Ramos (cell line): ENCODE results near the gene SLC17A1.
"Not testable (repeated sequence)": the region's sequence is repeated elsewhere in the genome, so short reads cannot be mapped to it uniquely, and the experiment has no call there.

ENCODE experiments used
- in situ Hi-C: fragments of 300-500 bp; cut with MboI; formaldehyde crosslinking; loops from one replicate; pipeline ENCODE4 v1.14.3; 2022; ENCODE audit warnings: low sequenced_read_pairs; ENCODE audit not compliant: unreplicated experiment

The SLC17A1 gene

DNA sequence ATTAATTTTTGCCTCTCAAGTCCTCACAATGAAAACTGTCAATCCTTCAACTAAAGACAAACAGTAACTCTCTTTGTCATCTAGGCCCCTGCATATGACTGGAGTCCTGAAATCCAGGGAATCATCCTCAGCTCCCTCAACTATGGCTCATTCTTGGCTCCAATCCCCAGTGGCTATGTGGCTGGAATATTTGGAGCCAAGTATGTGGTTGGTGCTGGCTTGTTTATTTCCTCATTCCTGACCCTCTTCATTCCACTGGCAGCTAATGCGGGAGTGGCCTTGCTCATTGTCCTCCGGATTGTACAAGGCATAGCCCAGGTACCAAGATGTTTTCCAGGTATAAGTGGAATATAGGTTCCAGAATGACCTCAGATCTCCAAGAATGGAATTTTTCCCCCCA is 61.9 kb downstream of the SLC17A1 start:
- in situ Hi-C loops: no loop called here

- in situ Hi-C loops: no loop called here
Measured at GRCh38 chr6:25768566-25768965, 63.3 kb downstream of the SLC17A1 start.

- in situ Hi-C loops: no loop called here
Measured at GRCh38 chr6:25764611-25765010, 67.2 kb downstream of the SLC17A1 start.

GRCh38 chr6:25757936-25758642 is 73.8 kb downstream of the SLC17A1 start:
- in situ Hi-C loops: no loop called here

- in situ Hi-C loops: no loop called here
Measured at GRCh38 chr6:25756382-25757363, 75.2 kb downstream of the SLC17A1 start.

DNA sequence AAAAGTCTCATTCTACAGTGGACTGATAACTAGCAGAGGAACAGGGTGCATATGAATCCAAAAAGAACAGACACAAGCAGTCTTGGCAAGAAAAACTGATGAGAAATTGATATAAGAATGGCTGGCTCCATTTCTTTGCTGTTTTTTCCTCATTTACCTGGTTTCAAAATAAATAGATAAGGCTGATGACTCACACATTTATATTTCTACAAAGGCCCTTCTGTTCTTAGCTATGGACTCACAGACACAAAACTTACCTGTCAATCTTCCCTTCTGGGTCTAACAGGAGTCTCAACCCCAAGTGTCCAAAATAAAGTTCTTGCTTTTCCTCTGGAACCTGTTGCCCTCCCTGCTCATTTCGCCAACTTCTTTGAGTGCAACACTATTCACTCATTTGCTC is 76.4 kb downstream of the SLC17A1 start:
- in situ Hi-C loops: no loop called here

DNA sequence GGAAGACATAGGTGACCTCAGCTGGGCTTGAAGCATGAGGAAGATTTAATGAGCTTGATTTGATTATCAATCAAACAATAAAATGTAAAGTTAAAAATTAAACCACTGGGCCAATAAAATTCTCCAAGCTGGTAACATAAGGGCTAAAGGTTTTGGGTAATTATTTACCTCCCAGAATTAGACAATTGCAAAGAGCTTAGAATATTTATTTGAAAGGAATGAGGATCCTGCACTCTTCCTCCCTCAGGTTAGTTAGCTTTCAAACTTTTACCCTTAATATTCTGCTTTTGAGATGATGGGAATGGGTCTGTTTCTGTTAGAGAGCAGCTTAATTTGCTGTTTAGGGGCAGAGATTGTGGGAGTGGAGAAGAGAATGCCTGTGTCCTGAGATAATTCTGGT is 77.3 kb downstream of the SLC17A1 start, which contains the start of gene SLC17A4:
TSS of gene SLC17A4 (plus strand) at position 208 of the 400 bp plus-strand sequence. CDS start 7,221 bp downstream, outside the sequence.
- in situ Hi-C loops: no loop called here

- in situ Hi-C loops: no loop called here
Measured at GRCh38 chr6:25753079-25753478, 78.8 kb downstream of the SLC17A1 start.

DNA sequence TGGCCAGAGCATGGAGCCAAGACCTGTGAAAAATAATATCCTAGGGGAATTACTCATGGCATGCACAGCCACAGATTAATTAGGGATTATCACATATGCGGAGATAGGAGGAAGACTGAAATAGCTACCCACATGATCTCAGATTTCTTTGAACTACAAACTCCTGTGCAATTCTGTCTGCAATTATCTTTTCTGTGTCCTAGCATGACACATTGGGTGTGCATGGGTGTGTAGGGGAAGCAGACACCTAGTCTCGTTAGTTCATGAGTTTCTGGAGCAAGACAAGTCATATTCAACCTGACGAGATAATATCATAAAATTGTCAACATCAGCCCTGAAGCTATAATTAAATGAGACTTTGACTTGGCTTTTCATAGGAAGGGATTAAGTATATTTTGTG is 80.9 kb downstream of the SLC17A1 start:
- in situ Hi-C loops: no loop called here

DNA sequence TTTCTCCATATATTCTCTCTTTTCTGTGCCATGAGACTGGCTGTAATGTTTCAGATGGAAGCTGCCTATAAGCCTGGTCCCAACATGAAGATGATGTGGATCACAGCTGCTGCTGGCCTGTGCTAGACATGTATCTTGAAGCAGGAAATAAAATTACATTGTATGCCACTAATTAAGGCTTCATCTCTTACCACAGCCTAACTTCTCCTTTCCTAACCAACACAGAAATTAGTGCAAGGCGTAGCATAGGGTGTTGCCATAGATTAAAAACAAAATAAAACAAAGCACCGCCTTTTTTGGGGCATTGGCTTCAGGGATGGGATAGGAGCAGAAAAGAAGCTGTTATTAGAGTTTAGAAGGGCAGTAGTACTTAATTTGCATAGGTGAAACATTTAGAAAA is 82.0 kb downstream of the SLC17A1 start:
- in situ Hi-C loops: no loop called here

DNA sequence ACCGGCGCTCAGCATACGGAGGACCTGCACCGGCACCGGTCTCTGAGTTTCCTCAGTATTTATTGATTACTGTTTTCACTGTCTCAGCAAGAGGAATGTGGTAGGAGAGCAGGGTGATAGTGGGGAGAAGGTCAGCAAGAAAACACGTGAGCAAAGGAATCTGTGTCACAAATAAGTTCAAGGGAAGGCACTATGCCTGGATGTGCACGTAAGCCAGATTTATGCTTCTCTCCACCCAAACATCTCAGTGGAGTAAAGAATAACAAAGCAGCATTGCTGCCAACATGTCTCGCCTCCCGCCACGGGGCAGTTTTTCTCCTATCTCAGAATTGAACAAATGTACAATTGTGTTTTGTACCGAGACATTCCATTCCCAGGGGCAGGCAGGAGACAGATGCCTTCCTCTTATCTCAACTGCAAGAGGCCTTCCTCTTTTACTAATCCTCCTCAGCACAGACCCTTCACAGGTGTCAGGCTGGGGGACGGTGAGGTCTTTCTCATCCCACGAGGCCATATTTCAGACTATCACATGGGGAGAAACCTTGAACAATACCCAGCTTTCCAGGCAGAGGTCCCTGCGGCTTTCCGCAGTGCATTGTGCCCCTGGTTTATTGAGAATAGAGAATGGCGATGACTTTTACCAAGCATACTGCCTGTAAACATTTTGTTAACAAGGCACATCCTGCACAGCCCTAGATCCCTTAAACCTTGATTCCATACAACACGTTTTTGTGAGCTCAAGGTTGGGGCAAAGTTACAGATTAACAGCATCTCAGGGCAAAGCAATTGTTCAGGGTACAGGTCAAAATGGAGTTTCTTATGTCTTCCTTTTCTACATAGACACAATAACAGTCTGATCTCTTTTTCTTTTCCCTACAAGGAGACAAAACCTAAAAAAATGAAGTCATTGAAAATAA is 83.0 kb downstream of the SLC17A1 start:
- in situ Hi-C loops: not testable (repeated sequence)

- in situ Hi-C loops: no loop called here
Measured at GRCh38 chr6:25748049-25748448, 83.8 kb downstream of the SLC17A1 start.

GRCh38 chr6:25747477-25747876 is 84.4 kb downstream of the SLC17A1 start:
- in situ Hi-C loops: no loop called here

- in situ Hi-C loops: no loop called here
Measured at GRCh38 chr6:25746968-25747367, 84.9 kb downstream of the SLC17A1 start.

DNA sequence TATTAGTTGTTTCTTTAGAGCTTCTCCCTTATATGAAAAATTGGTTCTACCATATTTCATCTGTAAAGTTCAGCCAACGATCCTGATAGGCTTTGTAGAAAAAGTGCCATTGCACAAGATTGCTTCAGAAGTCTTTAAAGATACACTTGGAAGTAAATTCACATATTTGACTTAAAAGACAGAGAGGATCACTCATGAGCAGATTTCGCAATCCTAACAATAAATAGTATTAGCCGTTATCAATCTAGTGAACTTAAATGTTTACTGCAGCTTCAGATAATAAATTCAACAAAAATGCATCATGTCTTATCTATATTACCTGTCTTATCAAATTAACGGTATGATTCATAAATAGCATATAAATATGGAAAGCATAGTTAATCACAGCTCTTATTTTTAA is 86.0 kb downstream of the SLC17A1 start:
- in situ Hi-C loops: no loop called here

GRCh38 chr6:25743868-25744267 is 88.0 kb downstream of the SLC17A1 start:
- in situ Hi-C loops: no loop called here

DNA sequence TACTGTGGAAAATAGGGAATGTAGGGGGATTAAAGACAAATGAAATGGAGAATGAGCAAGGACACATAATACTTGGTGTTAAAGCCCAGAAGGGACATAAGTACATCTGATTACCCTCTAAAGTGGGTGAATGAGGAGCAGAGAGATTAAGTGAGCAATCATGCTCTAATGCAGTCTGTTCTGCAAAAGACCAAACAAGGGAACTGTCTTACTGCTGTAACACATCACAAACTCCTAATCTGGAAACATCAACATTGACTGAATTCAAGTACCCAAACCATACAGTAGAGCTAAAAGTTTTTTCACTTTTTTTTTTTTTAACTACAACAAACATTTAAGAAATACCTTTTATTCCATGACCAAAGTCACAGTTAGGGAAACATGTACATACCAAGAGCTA is 96.6 kb downstream of the SLC17A1 start:
- in situ Hi-C loops: no loop called here
